ENCODE data around the gene TBC1D22A.

The TBC1D22A gene

GRCh38 chr22:46906326-46907045 is 144.0 kb downstream of the TBC1D22A start:
- Histone ChIP-seq H4K20me1 (ENCODE audit: insufficient read depth) (no peaks in the 10 kb centered on the region), H3K79me2 (ENCODE audit: insufficient read depth, low read depth) (no peaks in the 10 kb centered on the region)

GRCh38 chr22:46907241-46908215 is 145.1 kb downstream of the TBC1D22A start:
- no peak overlapping the region for H2AFZ ChIP-seq (ENCODE audit: low read depth)
- no peak overlapping the region for H3K4me2 ChIP-seq
- TF ChIP-seq CTCF (conservative IDR thresholded peaks at IDR 0.05; ENCODE audit: low read depth, low read length) = no peak
- H3K27me3 ChIP-seq (ENCODE audit: insufficient read depth, low read depth) = no peaks in the 10 kb centered on the region
- H3K36me3 ChIP-seq (ENCODE audit: insufficient read depth) = no peaks in the 10 kb centered on the region
- no peak overlapping the region for H3K9ac ChIP-seq
- no peaks in the 10 kb centered on the region for H4K20me1 ChIP-seq (ENCODE audit: insufficient read depth)
- no peak overlapping the region for H3K27ac ChIP-seq
- no peaks in the 10 kb centered on the region for H3K79me2 ChIP-seq (ENCODE audit: insufficient read depth, low read depth)
- H3K4me1 ChIP-seq (ENCODE audit: low read depth, poor library complexity, severe bottlenecking) = no peaks in the 10 kb centered on the region
- no peak overlapping the region for H3K4me3 ChIP-seq (IDR thresholded peaks at IDR 0.05; ENCODE audit: insufficient read depth, low read depth, low read length)

More at GRCh38 chr22:46906326-46907045, 144.0 kb downstream of the TBC1D22A start:
- Histone ChIP-seq H3K9ac (no peak overlapping the region), H3K4me3 (IDR thresholded peaks at IDR 0.05; ENCODE audit: insufficient read depth, low read depth, low read length) (no peak overlapping the region), H3K36me3 (ENCODE audit: insufficient read depth) (no peaks in the 10 kb centered on the region), H3K27me3 (ENCODE audit: insufficient read depth, low read depth) (no peaks in the 10 kb centered on the region), H2AFZ (ENCODE audit: low read depth) (no peak overlapping the region), H3K27ac (no peak overlapping the region), H3K4me1 (ENCODE audit: low read depth, poor library complexity, severe bottlenecking) (no peaks in the 10 kb centered on the region), H3K4me2 (no peak overlapping the region)
- no peak for TF ChIP-seq CTCF (conservative IDR thresholded peaks at IDR 0.05; ENCODE audit: low read depth, low read length)

- no peak overlapping the region for H3K27ac ChIP-seq
- no peaks in the 10 kb centered on the region for H3K27me3 ChIP-seq (ENCODE audit: insufficient read depth, low read depth)
- no peaks in the 10 kb centered on the region for H3K4me1 ChIP-seq (ENCODE audit: low read depth, poor library complexity, severe bottlenecking)
- H3K79me2 ChIP-seq (ENCODE audit: insufficient read depth, low read depth) = no peaks in the 10 kb centered on the region
- no peaks in the 10 kb centered on the region for H3K36me3 ChIP-seq (ENCODE audit: insufficient read depth)
- H2AFZ ChIP-seq (ENCODE audit: low read depth) = no peak overlapping the region
- no peak for TF ChIP-seq CTCF (conservative IDR thresholded peaks at IDR 0.05; ENCODE audit: low read depth, low read length)
- no peak overlapping the region for H3K9ac ChIP-seq
- no peak overlapping the region for H3K4me3 ChIP-seq (IDR thresholded peaks at IDR 0.05; ENCODE audit: insufficient read depth, low read depth, low read length)
- no peaks in the 10 kb centered on the region for H4K20me1 ChIP-seq (ENCODE audit: insufficient read depth)
- no peak overlapping the region for H3K4me2 ChIP-seq
Observed at GRCh38 chr22:46908641-46909107, 146.2 kb downstream of the TBC1D22A start.

GRCh38 chr22:46909237-46910030 is 147.0 kb downstream of the TBC1D22A start:
- Histone ChIP-seq H3K27me3 (ENCODE audit: insufficient read depth, low read depth) (no peaks in the 10 kb centered on the region), H4K20me1 (ENCODE audit: insufficient read depth) (no peaks in the 10 kb centered on the region), H3K27ac (no peak overlapping the region), H2AFZ (ENCODE audit: low read depth) (no peak overlapping the region), H3K9ac (no peak overlapping the region), H3K4me1 (ENCODE audit: low read depth, poor library complexity, severe bottlenecking) (no peaks in the 10 kb centered on the region), H3K4me3 (IDR thresholded peaks at IDR 0.05; ENCODE audit: insufficient read depth, low read depth, low read length) (no peak overlapping the region), H3K4me2 (no peak overlapping the region), H3K79me2 (ENCODE audit: insufficient read depth, low read depth) (no peaks in the 10 kb centered on the region), H3K36me3 (ENCODE audit: insufficient read depth) (no peaks in the 10 kb centered on the region)
- TF ChIP-seq CTCF (conservative IDR thresholded peaks at IDR 0.05; ENCODE audit: low read depth, low read length) = no peak
